ENCODE measurements around the gene PRTG. TPM values are rescaled to one million over a fixed set of nuclear protein-coding genes. Genes with fewer than 3 reads are reported as not detected.

The PRTG gene
- total RNA-seq, 4 donors from 2014 or later, result 4.1 to 37.2 (median 23.3) TPM

DNA sequence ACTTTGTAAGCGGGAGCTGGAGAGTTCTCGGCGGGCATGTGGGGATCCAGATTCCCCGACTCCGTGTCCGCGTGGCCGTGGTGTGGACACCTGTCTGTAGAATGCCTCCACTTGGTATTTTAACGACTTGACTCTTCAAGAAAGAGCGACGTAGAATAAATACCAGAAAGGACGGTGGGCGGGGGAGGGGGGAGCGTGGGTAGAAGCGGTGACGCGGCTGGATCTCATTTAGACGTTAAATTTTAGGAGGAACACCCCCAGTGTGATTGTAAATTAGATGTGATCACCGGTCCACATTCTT lies 154.2 kb downstream of the PRTG start:
- H3K4me1 ChIP-seq, result no peaks in the 10 kb centered on the region
- peak in 1 of 2 donors; percentile 44 for DNase-seq
- no peaks in the 10 kb centered on the region for H3K9me3 ChIP-seq
- H3K36me3 ChIP-seq, result no peaks in the 10 kb centered on the region
- TF ChIP-seq, protein P1, sequence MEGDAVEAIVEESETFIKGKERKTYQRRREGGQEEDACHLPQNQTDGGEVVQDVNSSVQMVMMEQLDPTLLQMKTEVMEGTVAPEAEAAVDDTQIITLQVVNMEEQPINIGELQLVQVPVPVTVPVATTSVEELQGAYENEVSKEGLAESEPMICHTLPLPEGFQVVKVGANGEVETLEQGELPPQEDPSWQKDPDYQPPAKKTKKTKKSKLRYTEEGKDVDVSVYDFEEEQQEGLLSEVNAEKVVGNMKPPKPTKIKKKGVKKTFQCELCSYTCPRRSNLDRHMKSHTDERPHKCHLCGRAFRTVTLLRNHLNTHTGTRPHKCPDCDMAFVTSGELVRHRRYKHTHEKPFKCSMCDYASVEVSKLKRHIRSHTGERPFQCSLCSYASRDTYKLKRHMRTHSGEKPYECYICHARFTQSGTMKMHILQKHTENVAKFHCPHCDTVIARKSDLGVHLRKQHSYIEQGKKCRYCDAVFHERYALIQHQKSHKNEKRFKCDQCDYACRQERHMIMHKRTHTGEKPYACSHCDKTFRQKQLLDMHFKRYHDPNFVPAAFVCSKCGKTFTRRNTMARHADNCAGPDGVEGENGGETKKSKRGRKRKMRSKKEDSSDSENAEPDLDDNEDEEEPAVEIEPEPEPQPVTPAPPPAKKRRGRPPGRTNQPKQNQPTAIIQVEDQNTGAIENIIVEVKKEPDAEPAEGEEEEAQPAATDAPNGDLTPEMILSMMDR (IDR thresholded peaks at IDR 0.05), result no peak
- no peak for TF ChIP-seq POLR2A (IDR thresholded peaks at IDR 0.05)
- H3K4me3 ChIP-seq, result peak overlapping the region; percentile 45 to 87
- no peaks in the 10 kb centered on the region for H3K27me3 ChIP-seq
- intact Hi-C loops (cut with DNase I; ENCODE audit: low total_unique reads), result no loop called here
- H3K27ac ChIP-seq, result peak overlapping the region; percentile 97 to 98

DNA sequence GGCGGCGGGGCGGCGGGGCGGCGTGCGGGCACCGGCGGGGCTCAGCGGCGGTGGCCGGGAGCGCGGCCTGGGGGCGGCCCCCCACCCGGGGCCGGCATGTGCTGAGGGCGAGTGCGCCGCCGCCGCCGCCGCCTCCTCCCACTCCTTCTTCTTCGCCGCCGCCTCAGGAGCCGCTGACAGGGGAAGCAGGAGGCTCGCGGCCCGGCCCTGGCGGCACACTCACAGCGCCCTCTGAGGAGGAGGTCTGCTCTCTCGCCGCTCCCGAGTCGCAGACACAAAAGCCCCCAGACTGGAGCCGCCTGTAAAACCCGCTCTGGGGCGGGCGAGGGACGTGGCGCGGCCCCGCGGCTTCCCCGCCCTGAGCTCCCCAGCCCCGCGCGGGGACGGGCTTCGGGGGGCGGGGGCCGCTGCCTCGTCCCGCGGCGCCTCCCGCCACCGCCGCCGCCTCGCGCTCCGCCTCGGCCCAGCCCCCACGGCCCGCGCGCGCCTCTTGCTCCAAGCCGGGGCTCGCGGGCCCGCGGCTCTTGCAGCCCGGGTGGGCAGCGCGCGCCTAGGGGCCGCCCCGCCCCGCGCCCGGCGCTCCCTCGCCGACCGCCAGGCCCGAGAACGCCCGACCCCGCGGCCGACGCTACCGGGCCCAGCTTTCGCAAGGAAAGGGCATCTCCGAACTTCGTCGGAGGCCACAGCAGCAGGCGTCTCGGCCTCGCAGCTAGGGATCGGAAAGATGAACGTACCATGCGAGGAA lies 154.7 kb downstream of the PRTG start, which contains the start of gene PYGO1:
TSS of gene PYGO1 (minus strand) at position 276 of the 745 bp plus-strand sequence. CDS start 462 bp downstream, outside the sequence.
- peak in 1 of 2 donors; percentile 54 for TF ChIP-seq POLR2A (IDR thresholded peaks at IDR 0.05)
- TF ChIP-seq, protein P1 (IDR thresholded peaks at IDR 0.05), result no peak
- peak; percentile 55 to 63 for DNase-seq
- intact Hi-C loops (cut with DNase I; ENCODE audit: low total_unique reads), result no loop called here

DNA sequence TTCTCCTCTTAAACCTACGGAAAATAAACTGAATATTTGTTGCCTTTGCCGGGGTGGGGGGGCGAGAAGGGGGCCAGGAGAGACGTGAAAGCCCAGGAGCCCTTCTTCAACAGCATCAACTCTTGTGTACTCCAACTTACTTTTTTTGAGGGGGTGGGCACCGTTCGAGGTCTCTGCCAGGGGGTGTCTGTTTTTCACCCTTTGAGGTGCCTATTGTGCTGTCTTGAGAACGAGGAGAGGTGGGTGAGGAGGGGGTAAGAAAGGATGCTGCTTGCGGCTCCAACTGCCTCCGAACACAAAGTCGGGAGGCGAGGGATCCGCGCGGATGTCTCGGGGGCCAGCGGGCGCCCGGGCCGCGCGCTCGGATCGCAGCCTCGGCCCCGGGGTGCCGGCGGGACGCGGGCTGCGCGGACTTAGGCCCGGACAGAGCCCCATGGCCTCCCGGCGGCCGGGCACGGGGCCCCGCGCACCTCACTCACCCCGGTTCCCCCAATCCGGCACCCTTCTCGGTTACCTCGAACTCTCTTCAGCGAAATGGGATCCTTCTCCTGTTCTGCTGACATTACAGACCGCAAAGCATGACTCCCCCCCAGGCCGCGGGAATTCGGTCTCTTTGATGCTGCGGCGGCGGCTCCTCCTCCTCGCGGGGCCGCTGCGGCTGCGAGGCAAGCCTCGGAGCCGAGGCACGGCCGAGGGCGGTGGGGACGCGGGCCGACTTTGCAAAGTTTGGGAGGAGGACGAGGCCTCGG lies 155.5 kb downstream of the PRTG start:
- Histone ChIP-seq H3K27ac (peak overlapping the region; percentile 97 to 98), H3K27me3 (no peaks in the 10 kb centered on the region), H3K36me3 (no peaks in the 10 kb centered on the region), H3K4me3 (peak overlapping the region; percentile 70 to 87), H3K9me3 (no peaks in the 10 kb centered on the region), H3K4me1 (no peaks in the 10 kb centered on the region)
- intact Hi-C loops (cut with DNase I; ENCODE audit: low total_unique reads), result no loop called here
- DNase-seq, result peak; percentile 27 to 38
- TF ChIP-seq, protein P1 (IDR thresholded peaks at IDR 0.05), result no peak
- no peak for TF ChIP-seq POLR2A (IDR thresholded peaks at IDR 0.05)

More for the DNA sequence above, 154.7 kb downstream of the PRTG start, which contains the start of gene PYGO1:
- Histone ChIP-seq H3K4me1 (no peaks in the 10 kb centered on the region), H3K9me3 (no peaks in the 10 kb centered on the region), H3K27me3 (no peaks in the 10 kb centered on the region), H3K27ac (peak within 1 kb of the TSS; percentile 97 to 98), H3K36me3 (no peaks in the 10 kb centered on the region), H3K4me3 (peak within 1 kb of the TSS; percentile 70 to 87)

DNA sequence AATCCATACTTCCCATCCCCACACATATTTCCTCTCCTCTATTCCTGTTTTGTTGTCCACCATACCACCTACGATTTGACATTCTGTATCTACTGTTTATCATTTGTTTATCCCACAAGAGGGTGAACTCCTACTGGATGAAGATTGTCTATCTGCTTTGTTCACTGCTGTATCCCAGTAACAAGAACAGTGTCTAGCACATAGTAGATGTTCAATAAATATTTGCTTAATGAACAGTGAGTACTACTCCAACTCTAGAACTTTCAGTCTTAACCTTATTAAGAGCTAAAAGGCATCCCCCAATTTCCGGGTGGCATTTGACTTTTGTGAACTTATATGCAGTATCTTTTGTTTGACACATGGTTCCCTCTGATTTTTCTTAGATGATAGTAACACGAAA lies 156.1 kb downstream of the PRTG start:
- no peaks in the 10 kb centered on the region for H3K9me3 ChIP-seq
- H3K36me3 ChIP-seq, result no peaks in the 10 kb centered on the region
- no peak for DNase-seq
- no peaks in the 10 kb centered on the region for H3K4me1 ChIP-seq
- H3K27ac ChIP-seq, result peak overlapping the region in 1 of 2 donors; percentile 97
- H3K4me3 ChIP-seq, result peak overlapping the region; percentile 70 to 87
- TF ChIP-seq POLR2A (IDR thresholded peaks at IDR 0.05), result no peak
- TF ChIP-seq, protein P1 (IDR thresholded peaks at IDR 0.05), result no peak
- H3K27me3 ChIP-seq, result no peaks in the 10 kb centered on the region
- intact Hi-C loops (cut with DNase I; ENCODE audit: low total_unique reads), result no loop called here

DNA sequence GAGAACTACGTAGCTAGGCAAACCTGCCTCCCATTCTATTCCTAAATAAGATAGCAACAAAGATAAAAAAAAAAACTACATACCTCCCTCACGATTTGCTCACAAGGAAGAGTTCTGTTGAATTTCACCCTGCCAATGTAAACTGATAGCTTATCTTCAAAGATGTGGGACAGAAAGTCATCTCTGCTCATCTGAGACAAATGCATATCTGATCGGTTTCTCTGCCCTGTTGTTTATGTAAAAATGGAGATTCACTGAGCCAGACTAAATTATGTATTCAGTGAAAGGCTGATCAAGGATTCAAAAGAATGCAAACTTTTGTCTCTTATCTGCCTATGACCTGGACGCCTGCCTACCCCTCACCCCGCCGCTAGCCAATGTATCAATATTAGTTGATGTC lies 166.0 kb downstream of the PRTG start:
- no peak overlapping the region for H3K27ac ChIP-seq
- no peak for TF ChIP-seq POLR2A (IDR thresholded peaks at IDR 0.05)
- TF ChIP-seq, protein P1 (IDR thresholded peaks at IDR 0.05), result no peak
- no peaks in the 10 kb centered on the region for H3K4me1 ChIP-seq
- no peaks in the 10 kb centered on the region for H3K9me3 ChIP-seq
- H3K27me3 ChIP-seq, result no peaks in the 10 kb centered on the region
- intact Hi-C loops (cut with DNase I; ENCODE audit: low total_unique reads), result no loop called here
- no peak for DNase-seq
- no peaks in the 10 kb centered on the region for H3K36me3 ChIP-seq
- no peak overlapping the region for H3K4me3 ChIP-seq

All from uterus (tissue), 4 donors.